WERI-Rb-1 (cell line): Measurements from ENCODE around the gene HTT.

Source experiments
- DNase-seq: peaks from one replicate; pipeline ENCODE4 v3.0.0-alpha.2; 2020
- H3K27ac ChIP-seq: fragments of 250-450 bp; sonication (Bioruptor Pico); 2 replicates; pipeline ENCODE4 v1.5.1; 2020; ENCODE audit warnings: mild to moderate bottlenecking, moderate library complexity
- H3K27me3 ChIP-seq: fragments of 250-450 bp; sonication (Bioruptor Pico); 2 replicates; pipeline ENCODE4 v1.5.1; 2021; ENCODE audit warnings: mild to moderate bottlenecking, low read depth, moderate library complexity; ENCODE audit not compliant: insufficient read depth, severe bottlenecking
- H3K36me3 ChIP-seq: fragments of 250-450 bp; sonication (Bioruptor Pico); 2 replicates; pipeline ENCODE4 v1.5.1; 2020; ENCODE audit warnings: mild to moderate bottlenecking, moderate library complexity
- H3K4me3 ChIP-seq: 2 replicates; pipeline ENCODE4 v1.5.1; 2011; ENCODE audit warnings: low read depth, mild to moderate bottlenecking, control low read depth, low read length
- H3K9me3 ChIP-seq: fragments of 250-450 bp; sonication (Bioruptor Pico); 2 replicates; pipeline ENCODE4 v1.5.1; 2021; ENCODE audit warnings: mild to moderate bottlenecking, moderate library complexity; ENCODE audit not compliant: severe bottlenecking
- TF ChIP-seq, protein P1 (sequence below): IDR thresholded peaks from 2 replicates; pipeline ENCODE4 v1.5.1; 2011; ENCODE audit warnings: low read depth, mild to moderate bottlenecking, control low read depth, inconsistent platforms, low read length

The HTT gene

DNA sequence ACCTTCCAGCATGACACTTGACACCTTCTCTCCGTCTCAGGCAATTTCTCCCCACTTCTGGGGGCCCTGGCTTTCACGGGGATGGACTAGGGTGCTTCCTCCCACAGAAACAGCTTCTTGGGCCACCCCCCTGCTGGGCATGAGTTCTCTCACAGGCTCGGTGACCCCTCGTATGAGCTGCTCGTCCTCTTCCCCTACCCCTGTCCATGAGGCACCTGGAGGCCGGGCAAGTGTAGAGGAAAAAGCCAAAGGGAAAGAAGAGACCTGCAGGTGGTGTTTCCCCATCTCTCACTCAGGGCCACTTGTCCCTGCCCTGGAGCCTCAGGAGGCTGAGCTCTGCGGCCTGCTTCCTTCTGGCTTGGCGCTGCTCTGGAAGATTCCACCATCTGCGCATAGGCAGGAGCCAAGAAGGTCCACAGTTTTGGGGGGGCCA is 216.4 kb downstream of the HTT start:
- no peak for DNase-seq
- TF ChIP-seq, protein P1, sequence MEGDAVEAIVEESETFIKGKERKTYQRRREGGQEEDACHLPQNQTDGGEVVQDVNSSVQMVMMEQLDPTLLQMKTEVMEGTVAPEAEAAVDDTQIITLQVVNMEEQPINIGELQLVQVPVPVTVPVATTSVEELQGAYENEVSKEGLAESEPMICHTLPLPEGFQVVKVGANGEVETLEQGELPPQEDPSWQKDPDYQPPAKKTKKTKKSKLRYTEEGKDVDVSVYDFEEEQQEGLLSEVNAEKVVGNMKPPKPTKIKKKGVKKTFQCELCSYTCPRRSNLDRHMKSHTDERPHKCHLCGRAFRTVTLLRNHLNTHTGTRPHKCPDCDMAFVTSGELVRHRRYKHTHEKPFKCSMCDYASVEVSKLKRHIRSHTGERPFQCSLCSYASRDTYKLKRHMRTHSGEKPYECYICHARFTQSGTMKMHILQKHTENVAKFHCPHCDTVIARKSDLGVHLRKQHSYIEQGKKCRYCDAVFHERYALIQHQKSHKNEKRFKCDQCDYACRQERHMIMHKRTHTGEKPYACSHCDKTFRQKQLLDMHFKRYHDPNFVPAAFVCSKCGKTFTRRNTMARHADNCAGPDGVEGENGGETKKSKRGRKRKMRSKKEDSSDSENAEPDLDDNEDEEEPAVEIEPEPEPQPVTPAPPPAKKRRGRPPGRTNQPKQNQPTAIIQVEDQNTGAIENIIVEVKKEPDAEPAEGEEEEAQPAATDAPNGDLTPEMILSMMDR, result no peak
- Histone ChIP-seq H3K4me3 (no peak overlapping the region), H3K27ac (no peak overlapping the region), H3K27me3 (no peaks in the 10 kb centered on the region), H3K9me3 (no peaks in the 10 kb centered on the region), H3K36me3 (peaks cover 5% of the 10 kb centered on the region; the same call in 1 of the 2 replicates)

DNA sequence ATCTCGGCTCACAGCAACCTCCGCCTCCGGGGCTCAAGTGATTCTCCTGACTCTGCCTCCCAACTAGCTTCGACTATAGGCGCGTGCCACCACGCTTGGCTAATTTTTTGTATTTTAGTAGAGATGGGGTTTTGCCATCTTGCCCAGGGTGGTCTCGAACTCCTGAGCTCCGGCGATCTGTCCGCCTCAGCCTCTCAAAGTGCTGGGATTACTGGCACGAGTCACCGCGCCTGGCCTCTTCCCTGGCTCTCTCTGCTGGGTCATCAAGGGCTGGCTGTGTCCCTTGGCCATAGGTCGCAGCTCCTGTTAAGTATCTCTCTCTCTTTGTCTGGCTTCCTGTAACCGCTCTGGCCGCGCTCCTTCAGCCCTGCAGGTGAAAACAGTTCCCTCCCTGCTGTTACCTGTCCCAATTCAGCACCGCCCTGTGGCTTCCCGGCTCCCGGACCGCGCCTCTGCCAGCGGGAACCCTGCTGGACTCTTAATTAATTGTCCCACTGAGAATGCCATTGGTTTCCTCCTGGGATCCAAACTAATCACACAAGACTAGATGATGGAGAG is 217.0 kb downstream of the HTT start:
- TF ChIP-seq, protein P1, result no peak
- peak; percentile 50 for DNase-seq
- H3K27ac ChIP-seq, result peak overlapping the region; percentile 66

DNA sequence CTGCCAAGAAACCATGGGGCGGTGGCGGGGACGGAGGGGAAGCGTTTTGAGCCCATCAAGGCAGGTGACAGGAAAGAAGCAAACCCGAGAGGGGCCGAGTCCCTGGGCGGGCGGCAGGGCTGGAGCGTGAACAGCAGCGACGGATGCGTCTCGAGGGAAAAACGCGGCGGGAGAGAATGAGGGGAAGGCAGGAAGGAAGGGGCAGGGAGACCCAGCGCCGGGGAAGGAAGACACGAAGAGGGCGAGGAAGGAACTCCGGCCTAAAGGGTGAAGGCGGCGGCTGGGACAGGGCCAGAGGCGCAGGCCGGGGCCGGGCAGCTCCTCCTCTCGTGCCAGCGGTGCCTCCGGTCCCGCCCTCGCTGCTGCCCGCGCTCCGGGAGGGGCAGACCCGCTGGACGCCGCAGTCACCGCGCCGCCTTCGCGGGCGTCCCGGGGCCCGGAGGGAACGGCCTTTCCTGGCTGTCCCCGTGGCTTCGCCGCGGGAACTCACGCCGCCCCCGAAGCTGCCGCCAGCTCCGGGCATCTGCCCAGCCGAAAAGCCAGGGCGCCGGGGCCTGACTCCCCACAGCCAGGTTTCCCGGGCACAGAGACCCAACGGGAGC is 217.6 kb downstream of the HTT start:
- Histone ChIP-seq H3K4me3 (peak overlapping the region; percentile 76), H3K9me3 (no peaks in the 10 kb centered on the region), H3K36me3 (peaks cover 6% of the 10 kb centered on the region; the same call in 1 of the 2 replicates), H3K27ac (peak overlapping the region; percentile 66), H3K27me3 (no peaks in the 10 kb centered on the region)
- peak; percentile 60 for DNase-seq
- TF ChIP-seq, protein P1, result no peak

More for the DNA sequence above, 217.0 kb downstream of the HTT start:
- Histone ChIP-seq H3K36me3 (peaks cover 5% of the 10 kb centered on the region; the same call in 1 of the 2 replicates), H3K9me3 (no peaks in the 10 kb centered on the region), H3K27me3 (no peaks in the 10 kb centered on the region), H3K4me3 (peak overlapping the region; percentile 76)

DNA sequence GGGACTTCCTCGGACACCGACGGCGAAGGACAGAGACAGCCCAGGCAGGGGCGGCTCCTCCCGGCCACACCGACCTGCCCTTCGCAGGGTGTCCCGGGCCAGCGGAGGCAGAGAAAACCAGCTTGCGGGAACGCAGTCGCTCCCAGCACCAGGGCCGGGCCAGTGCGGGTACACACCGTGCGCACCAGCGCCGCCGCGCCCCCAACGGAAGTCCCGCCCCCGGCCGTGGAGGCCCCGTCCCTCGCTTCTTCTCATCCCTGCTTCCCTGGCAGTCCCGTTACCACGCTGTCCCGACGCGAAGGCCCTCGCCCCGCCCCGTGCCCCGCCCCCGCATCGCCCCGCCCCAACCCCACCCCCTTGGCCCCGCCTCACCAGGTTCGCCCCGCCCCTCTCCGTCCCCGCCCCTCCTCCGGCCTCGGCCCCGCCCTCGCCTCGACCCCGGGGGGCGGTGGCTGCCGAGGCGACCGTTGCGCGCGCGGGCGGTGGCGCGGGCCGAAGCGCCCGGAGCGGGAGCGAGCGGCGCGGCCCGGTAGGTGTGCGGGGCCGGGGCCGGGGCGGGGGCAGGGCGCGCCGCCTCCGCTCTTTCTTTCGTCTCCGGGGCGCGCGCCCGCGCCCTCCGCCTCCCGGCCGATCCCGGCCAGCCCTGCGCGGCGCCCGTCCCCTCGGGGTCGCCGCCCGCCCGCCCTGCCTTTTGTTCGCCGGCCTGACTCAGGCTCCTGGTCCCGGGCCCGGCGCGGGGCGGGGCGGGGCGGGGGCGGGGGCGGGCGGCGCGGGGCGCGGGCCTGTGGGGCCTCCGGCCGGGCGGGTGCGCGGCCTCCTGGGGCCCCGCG is 218.3 kb downstream of the HTT start, which contains the start of gene RGS12:
TSS of gene RGS12 (plus strand) at position 451 of the 830 bp plus-strand sequence. CDS start 23,150 bp downstream, outside the sequence.
- Histone ChIP-seq H3K9me3 (no peaks in the 10 kb centered on the region), H3K27ac (peak within 1 kb of the TSS; percentile 90), H3K4me3 (peak within 1 kb of the TSS; percentile 86), H3K36me3 (peaks cover 9% of the 10 kb centered on the region; the same call in 1 of the 2 replicates), H3K27me3 (no peaks in the 10 kb centered on the region)
- TF ChIP-seq, protein P1, result no peak
- peak; percentile 98 for DNase-seq
